B cell (primary cell): ENCODE results near the gene ADAD1. TPM values are rescaled to one million over a fixed set of nuclear protein-coding genes. Genes with fewer than 3 reads are reported as not detected.

Source experiments
- ATAC-seq: fragments of 200-7000 bp; cut with Tn5 transposase; one replicate; pipeline ENCODE4 v1.10.0; 2021; ENCODE audit warnings: low read depth, mild to moderate bottlenecking, moderate number of reproducible peaks, moderate library complexity
- CTCF ChIA-PET: fragments of 350-600 bp; sonication (Branson Sonifier 250); formaldehyde crosslinking; loops from one replicate; lab custom pipeline; 2021; ENCODE audit warnings: antibody characterized with exemption, inconsistent platforms; lab: Charles Lee
- POLR2A ChIA-PET: fragments of 350-600 bp; sonication (Branson Sonifier 250); formaldehyde crosslinking; loops from one replicate; lab custom pipeline; 2021; ENCODE audit warnings: antibody characterized with exemption; lab: Charles Lee
- DNase-seq: peaks from one replicate; pipeline ENCODE4 v3.0.0; 2013
- H2AFZ ChIP-seq: 2 replicates; pipeline ENCODE4 v1.6.1; 2012; ENCODE audit warnings: mild to moderate bottlenecking, low read depth, low read length; ENCODE audit not compliant: insufficient read depth, poor library complexity, severe bottlenecking
- H3K27ac ChIP-seq, 2 donors: 1 replicate in 1 of 2; 2 replicates in 1 of 2; pipeline ENCODE4 v1.5.1; 2012 to 2013; ENCODE audit warnings: low read length in 2 of 2, mild to moderate bottlenecking in 2 of 2, moderate library complexity in 1 of 2
- H3K27me3 ChIP-seq, 4 experiments: fragments of 200-600 bp in 1 of 4; sonication (generic) in 1 of 4; replicated peaks in 1 of 4; 1 replicate in 2 of 4; 2 replicates in 2 of 4; pipeline versions ENCODE4 v1.6.1 to v1.7.0; 2013 to 2016; ENCODE audit warnings: low read length in 3 of 4, mild to moderate bottlenecking in 2 of 4, mixed read lengths in 1 of 4, moderate library complexity in 1 of 4; ENCODE audit not compliant: insufficient read depth in 4 of 4, control insufficient read depth in 3 of 4; ENCODE audit errors: control extremely low read depth in 1 of 4
- H3K36me3 ChIP-seq, 2 experiments: replicated peaks in 1 of 2; 1 replicate in 1 of 2; 2 replicates in 1 of 2; pipeline versions ENCODE4 v1.6.1 to v1.7.1; 2013; ENCODE audit warnings: low read length in 1 of 2; ENCODE audit not compliant: insufficient read depth in 2 of 2, control insufficient read depth in 1 of 2; ENCODE audit errors: control extremely low read depth in 1 of 2, extremely low read depth in 1 of 2
- H3K4me1 ChIP-seq, 2 donors: fragments of 200-600 bp in 1 of 2; sonication (generic) in 1 of 2; 1 replicate in 1 of 2; 2 replicates in 1 of 2; pipeline versions ENCODE4 v1.5.1 to v1.6.1; 2013 to 2017; ENCODE audit warnings: low read length in 2 of 2; ENCODE audit not compliant: control insufficient read depth in 2 of 2, insufficient read depth in 2 of 2
- H3K4me2 ChIP-seq: replicated peaks from 2 replicates; pipeline ENCODE3; 2012; ENCODE audit warnings: mild to moderate bottlenecking, low read depth, low read length; ENCODE audit not compliant: poor library complexity, severe bottlenecking
- H3K4me3 ChIP-seq, 5 experiments: fragments of 200-600 bp in 1 of 5; sonication (generic) in 1 of 5; 1 replicate in 3 of 5; 2 replicates in 2 of 5; pipeline versions ENCODE4 v1.5.1 to v1.7.0; 2011 to 2016; ENCODE audit warnings: low read length in 4 of 5, mild to moderate bottlenecking in 4 of 5, low read depth in 2 of 5, control low read depth in 1 of 5, moderate library complexity in 1 of 5; ENCODE audit not compliant: insufficient read depth in 1 of 5; ENCODE audit errors: control extremely low read depth in 1 of 5, extremely low read depth in 1 of 5
- H3K79me2 ChIP-seq: fragments of 200-600 bp; sonication (generic); one replicate; pipeline ENCODE4 v1.6.0; 2016; ENCODE audit warnings: low read length; ENCODE audit not compliant: control insufficient read depth, insufficient read depth
- H3K9ac ChIP-seq: fragments of 200-600 bp; sonication (generic); 2 replicates; pipeline ENCODE4 v1.6.1; 2017; ENCODE audit warnings: mild to moderate bottlenecking, low read length, moderate library complexity
- H3K9me3 ChIP-seq, 3 donors: one replicate each; pipeline versions ENCODE4 v1.6.1 to v1.7.1; 2013; ENCODE audit warnings: low read length in 2 of 3; ENCODE audit not compliant: control insufficient read depth in 2 of 3, insufficient read depth in 1 of 3; ENCODE audit errors: control extremely low read depth in 1 of 3
- H4K20me1 ChIP-seq: 2 replicates; pipeline ENCODE4 v1.6.0; 2012; ENCODE audit warnings: mild to moderate bottlenecking, low read length; ENCODE audit not compliant: insufficient read depth, control insufficient read depth, poor library complexity, severe bottlenecking
- H3K27ac Mint-ChIP-seq: one replicate; pipeline ENCODE4 v1.8.0; 2021; ENCODE audit warnings: mixed read lengths
- H3K27me3 Mint-ChIP-seq: one replicate; pipeline ENCODE4 v1.8.0; 2021; ENCODE audit warnings: mixed read lengths
- H3K4me1 Mint-ChIP-seq: one replicate; pipeline ENCODE4 v1.8.0; 2021; ENCODE audit warnings: mixed read lengths
- H3K4me3 Mint-ChIP-seq: one replicate; pipeline ENCODE4 v1.8.0; 2021; ENCODE audit warnings: mixed read lengths
- H3K9me3 Mint-ChIP-seq: one replicate; pipeline ENCODE4 v1.8.0; 2022; ENCODE audit warnings: mixed read lengths; ENCODE audit not compliant: insufficient read depth
- EZH2 ChIP-seq: IDR thresholded peaks from 2 replicates; pipeline ENCODE4 v1.6.1; 2012; ENCODE audit warnings: borderline replicate concordance, low read depth, mild to moderate bottlenecking, moderate library complexity, low read length; ENCODE audit not compliant: insufficient read depth, poor library complexity, severe bottlenecking
- WGBS: methylation state at CpG from one replicate; pipeline ENCODE4 v1.1.5; 2013; ENCODE audit warnings: missing lambda C conversion rate; ENCODE audit not compliant: insufficient coverage; 5-methylcytosine and 5-hydroxymethylcytosine counted together
- intact Hi-C: fragments of 100-400 bp; cut with micrococcal nuclease; formaldehyde crosslinking; loops from one replicate; pipeline ENCODE4 v1.10.0; 2022
- polyA minus RNA-seq: library from RNA; depleted of rRNA, polyadenylated mRNA; stranded (reverse); fragments of >200 nt; gene quantifications from 2 replicates; pipeline ENCODE4 v1.2.3, GENCODE V29; 2012
- polyA plus RNA-seq: library from polyadenylated mRNA; depleted of rRNA; stranded (reverse); fragments of >200 nt; gene quantifications from 2 replicates; pipeline ENCODE4 v1.2.3, GENCODE V29; 2012
- total RNA-seq, 2 donors: library from RNA; stranded (reverse); fragments of 120-200 nt in 1 of 2; gene quantifications; 1 replicate in 1 of 2; 2 replicates in 1 of 2; pipeline versions ENCODE4 v1.2.3 to v1.2.4, GENCODE V29; 2013 to 2022
- TF ChIP-seq, protein P1 (sequence below): fragments of 200-600 bp; IDR thresholded peaks from one replicate; pipeline ENCODE4 v1.8.0; 2022; ENCODE audit warnings: antibody characterized with exemption, mild to moderate bottlenecking

Gene ADAD1
- total RNA-seq (not detected in 2 replicates), polyA plus RNA-seq (not detected in 2 replicates), polyA minus RNA-seq (not detected in 2 replicates)
- not detected for total RNA-seq (2013)

DNA sequence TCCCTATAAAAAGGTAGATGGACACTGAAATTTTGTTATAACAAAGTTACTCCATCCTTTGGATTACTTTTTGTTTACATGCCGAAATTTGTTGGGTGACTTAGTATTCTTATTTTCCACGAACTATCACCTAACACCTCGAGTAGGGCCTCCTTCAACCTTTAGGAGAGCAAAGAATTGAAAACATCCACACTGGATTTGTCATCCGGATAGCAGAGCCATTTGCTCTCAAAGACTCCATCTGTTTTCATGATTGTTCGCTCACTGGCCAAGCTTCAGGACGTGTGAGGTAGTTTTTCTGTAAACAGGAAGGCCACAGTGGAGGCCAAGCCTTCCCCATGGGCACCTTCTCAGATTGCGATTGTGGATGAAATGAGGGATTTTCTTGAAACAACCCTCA, at the start of gene ADAD1:
TSS of gene ADAD1 (plus strand) at position 301 of the 400 bp plus-strand sequence. CDS start 1,059 bp downstream, outside the sequence.
- Mint-ChIP-seq H3K27ac (no peak within 1 kb of the TSS), H3K9me3 (peaks cover 2% of the 10 kb centered on the region), H3K4me3 (no peak within 1 kb of the TSS), H3K4me1 (no peaks in the 10 kb centered on the region), H3K27me3 (peaks cover 1% of the 10 kb centered on the region)
- intact Hi-C loops, result no loop called here
- H3K79me2 ChIP-seq, result no peaks in the 10 kb centered on the region
- H2AFZ ChIP-seq, result no peak within 1 kb of the TSS
- 96% methylated on average over 4 of the region's 7 CpGs for WGBS
- no peaks in the 10 kb centered on the region for H4K20me1 ChIP-seq
- H3K27me3 ChIP-seq, result no peaks in the 10 kb centered on the region
- no peak within 1 kb of the TSS for H3K4me2 ChIP-seq
- ATAC-seq, result no peak
- H3K9me3 ChIP-seq, result peaks cover 0 to 7% (median 0%) of the 10 kb centered on the region in 3 donors
- H3K9ac ChIP-seq, result no peak within 1 kb of the TSS
- TF ChIP-seq, protein P1, sequence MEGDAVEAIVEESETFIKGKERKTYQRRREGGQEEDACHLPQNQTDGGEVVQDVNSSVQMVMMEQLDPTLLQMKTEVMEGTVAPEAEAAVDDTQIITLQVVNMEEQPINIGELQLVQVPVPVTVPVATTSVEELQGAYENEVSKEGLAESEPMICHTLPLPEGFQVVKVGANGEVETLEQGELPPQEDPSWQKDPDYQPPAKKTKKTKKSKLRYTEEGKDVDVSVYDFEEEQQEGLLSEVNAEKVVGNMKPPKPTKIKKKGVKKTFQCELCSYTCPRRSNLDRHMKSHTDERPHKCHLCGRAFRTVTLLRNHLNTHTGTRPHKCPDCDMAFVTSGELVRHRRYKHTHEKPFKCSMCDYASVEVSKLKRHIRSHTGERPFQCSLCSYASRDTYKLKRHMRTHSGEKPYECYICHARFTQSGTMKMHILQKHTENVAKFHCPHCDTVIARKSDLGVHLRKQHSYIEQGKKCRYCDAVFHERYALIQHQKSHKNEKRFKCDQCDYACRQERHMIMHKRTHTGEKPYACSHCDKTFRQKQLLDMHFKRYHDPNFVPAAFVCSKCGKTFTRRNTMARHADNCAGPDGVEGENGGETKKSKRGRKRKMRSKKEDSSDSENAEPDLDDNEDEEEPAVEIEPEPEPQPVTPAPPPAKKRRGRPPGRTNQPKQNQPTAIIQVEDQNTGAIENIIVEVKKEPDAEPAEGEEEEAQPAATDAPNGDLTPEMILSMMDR, result no peak
- TF ChIP-seq EZH2, result no peak
- no peaks in the 10 kb centered on the region for H3K36me3 ChIP-seq
- CTCF ChIA-PET, result no interaction called here
- DNase-seq, result no peak
- no peak within 1 kb of the TSS for H3K27ac ChIP-seq
- POLR2A ChIA-PET, result no interaction called here
- H3K4me3 ChIP-seq, result no peak within 1 kb of the TSS
- no peaks in the 10 kb centered on the region for H3K4me1 ChIP-seq

DNA sequence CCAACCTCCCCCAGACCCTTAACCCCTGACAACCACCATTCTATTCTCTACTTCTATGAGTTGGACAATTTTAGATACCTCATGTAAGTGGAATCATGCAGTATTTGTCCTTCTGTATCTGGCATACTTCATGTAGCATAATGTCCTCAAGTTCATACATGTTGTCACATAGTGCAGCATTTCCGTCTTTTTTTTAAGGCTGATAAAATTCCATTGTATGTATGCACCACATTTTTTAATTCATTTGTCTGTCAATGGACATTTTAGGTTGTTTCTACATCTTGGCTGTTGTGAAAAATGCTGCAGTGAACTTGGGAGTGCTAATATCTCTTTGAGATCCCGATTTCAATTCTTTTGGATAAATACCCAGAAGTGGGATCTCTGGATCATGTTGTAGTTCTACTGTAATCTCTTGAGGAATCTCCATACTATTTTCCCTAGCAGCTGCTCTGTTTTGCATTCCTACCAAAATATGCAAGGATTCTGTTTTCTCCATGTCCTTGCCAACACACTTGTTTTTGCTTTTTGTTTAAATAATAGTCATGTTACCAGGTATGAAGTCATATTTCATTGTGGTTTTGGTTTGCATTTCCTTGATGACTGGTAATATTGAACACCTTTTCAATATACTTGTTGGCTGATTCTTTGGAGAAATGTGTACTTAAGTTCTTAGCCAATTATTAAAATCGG, 48.8 kb upstream of the ADAD1 start:
- Histone ChIP-seq H3K4me2 (no peak overlapping the region), H3K27ac (no peak overlapping the region), H3K9ac (no peak overlapping the region), H3K9me3 (no peaks in the 10 kb centered on the region), H3K27me3 (no peaks in the 10 kb centered on the region), H3K79me2 (no peaks in the 10 kb centered on the region), H3K4me1 (no peaks in the 10 kb centered on the region), H3K4me3 (no peak overlapping the region), H3K36me3 (peaks cover 15 to 44% of the 10 kb centered on the region in 2 experiments), H4K20me1 (no peaks in the 10 kb centered on the region), H2AFZ (no peak overlapping the region)
- no peak for DNase-seq
- ChIA-PET CTCF (no interaction called here), POLR2A (no interaction called here)
- ATAC-seq, result no peak
- no peaks in the 10 kb centered on the region for H3K4me1 Mint-ChIP-seq
- intact Hi-C loops, result no loop called here
- no peak overlapping the region for H3K27ac Mint-ChIP-seq
- TF ChIP-seq, protein P1, result no peak
- no peak for TF ChIP-seq EZH2
- H3K9me3 Mint-ChIP-seq, result no peaks in the 10 kb centered on the region
- no peaks in the 10 kb centered on the region for H3K27me3 Mint-ChIP-seq
- no CpG with 5 or more reads among the region's 3 CpGs for WGBS
- no peak overlapping the region for H3K4me3 Mint-ChIP-seq
